ENCODE data around the gene ACAP1.

ACAP1 gene

GRCh38 chr17:7380321-7380720 is 44.0 kb downstream of the ACAP1 start:
- DNase-seq (ENCODE audit: low read depth, low spot score), result no peak
- Histone ChIP-seq H3K9me3 (ENCODE audit: low read depth, low read length) (no peaks in the 10 kb centered on the region), H3K4me3 (no peak overlapping the region), H3K9ac (ENCODE audit: insufficient read length) (no peak overlapping the region), H3K27ac (no peak overlapping the region), H3K36me3 (ENCODE audit: insufficient read depth, low read length) (no peaks in the 10 kb centered on the region)
- no peak for TF ChIP-seq FOXP2 (optimal IDR thresholded peaks at IDR 0.05; ENCODE audit: control extremely low read depth, extremely low read length, insufficient read depth)
- no peak for TF ChIP-seq EZH2 (IDR thresholded peaks at IDR 0.05)
- no peak for TF ChIP-seq POLR2AphosphoS5 (IDR thresholded peaks at IDR 0.05; ENCODE audit: borderline replicate concordance, low read depth, low read length)

GRCh38 chr17:7380855-7381683 is 44.7 kb downstream of the ACAP1 start, which contains the start of gene TNK1:
TSS of gene TNK1 (plus strand) at chr17:7381089. CDS start at chr17:7382927, 1,838 bp downstream.
- H3K9me3 ChIP-seq (ENCODE audit: low read depth, low read length), result no peaks in the 10 kb centered on the region
- no peak within 1 kb of the TSS for H3K9ac ChIP-seq (ENCODE audit: insufficient read length)
- H3K27ac ChIP-seq, result no peak within 1 kb of the TSS
- DNase-seq (ENCODE audit: low read depth, low spot score), result no peak
- no peaks in the 10 kb centered on the region for H3K36me3 ChIP-seq (ENCODE audit: insufficient read depth, low read length)
- TF ChIP-seq FOXP2 (optimal IDR thresholded peaks at IDR 0.05; ENCODE audit: control extremely low read depth, extremely low read length, insufficient read depth) (no peak), POLR2AphosphoS5 (IDR thresholded peaks at IDR 0.05; ENCODE audit: borderline replicate concordance, low read depth, low read length) (no peak), EZH2 (IDR thresholded peaks at IDR 0.05) (no peak)
- no peak within 1 kb of the TSS for H3K4me3 ChIP-seq

GRCh38 chr17:7382901-7383300 is 46.6 kb downstream of the ACAP1 start:
- DNase-seq (ENCODE audit: low read depth, low spot score), result no peak
- no peak for TF ChIP-seq POLR2AphosphoS5 (IDR thresholded peaks at IDR 0.05; ENCODE audit: borderline replicate concordance, low read depth, low read length)
- no peak for TF ChIP-seq EZH2 (IDR thresholded peaks at IDR 0.05)
- TF ChIP-seq FOXP2 (optimal IDR thresholded peaks at IDR 0.05; ENCODE audit: control extremely low read depth, extremely low read length, insufficient read depth), result no peak
- H3K27ac ChIP-seq, result no peak overlapping the region
- H3K4me3 ChIP-seq, result no peak overlapping the region
- no peaks in the 10 kb centered on the region for H3K36me3 ChIP-seq (ENCODE audit: insufficient read depth, low read length)
- no peaks in the 10 kb centered on the region for H3K9me3 ChIP-seq (ENCODE audit: low read depth, low read length)
- H3K9ac ChIP-seq (ENCODE audit: insufficient read length), result no peak overlapping the region

GRCh38 chr17:7383371-7383741 is 47.0 kb downstream of the ACAP1 start:
- no peaks in the 10 kb centered on the region for H3K9me3 ChIP-seq (ENCODE audit: low read depth, low read length)
- DNase-seq (ENCODE audit: low read depth, low spot score), result no peak
- no peak overlapping the region for H3K27ac ChIP-seq
- no peak overlapping the region for H3K9ac ChIP-seq (ENCODE audit: insufficient read length)
- TF ChIP-seq EZH2 (IDR thresholded peaks at IDR 0.05), result no peak
- TF ChIP-seq FOXP2 (optimal IDR thresholded peaks at IDR 0.05; ENCODE audit: control extremely low read depth, extremely low read length, insufficient read depth), result no peak
- TF ChIP-seq POLR2AphosphoS5 (IDR thresholded peaks at IDR 0.05; ENCODE audit: borderline replicate concordance, low read depth, low read length), result no peak
- H3K4me3 ChIP-seq, result peak overlapping the region; percentile 79; the same call in 1 of the 2 replicates
- H3K36me3 ChIP-seq (ENCODE audit: insufficient read depth, low read length), result no peaks in the 10 kb centered on the region

GRCh38 chr17:7383742-7384488 is 47.6 kb downstream of the ACAP1 start:
- no peak for DNase-seq (ENCODE audit: low read depth, low spot score)
- H3K9me3 ChIP-seq (ENCODE audit: low read depth, low read length), result no peaks in the 10 kb centered on the region
- no peaks in the 10 kb centered on the region for H3K36me3 ChIP-seq (ENCODE audit: insufficient read depth, low read length)
- H3K4me3 ChIP-seq, result peak overlapping the region; percentile 79
- TF ChIP-seq EZH2 (IDR thresholded peaks at IDR 0.05) (no peak), POLR2AphosphoS5 (IDR thresholded peaks at IDR 0.05; ENCODE audit: borderline replicate concordance, low read depth, low read length) (peak; percentile 28; the same call in 1 of the 2 replicates), FOXP2 (optimal IDR thresholded peaks at IDR 0.05; ENCODE audit: control extremely low read depth, extremely low read length, insufficient read depth) (no peak)
- H3K27ac ChIP-seq, result no peak overlapping the region
- peak overlapping the region; percentile 63 for H3K9ac ChIP-seq (ENCODE audit: insufficient read length)

- Histone ChIP-seq H3K27ac (no peak overlapping the region), H3K36me3 (ENCODE audit: insufficient read depth, low read length) (no peaks in the 10 kb centered on the region), H3K9me3 (ENCODE audit: low read depth, low read length) (no peaks in the 10 kb centered on the region), H3K9ac (ENCODE audit: insufficient read length) (no peak overlapping the region), H3K4me3 (peak overlapping the region; percentile 79)
- TF ChIP-seq EZH2 (IDR thresholded peaks at IDR 0.05) (no peak), POLR2AphosphoS5 (IDR thresholded peaks at IDR 0.05; ENCODE audit: borderline replicate concordance, low read depth, low read length) (no peak), FOXP2 (optimal IDR thresholded peaks at IDR 0.05; ENCODE audit: control extremely low read depth, extremely low read length, insufficient read depth) (no peak)
- DNase-seq (ENCODE audit: low read depth, low spot score), result no peak
These were observed 48.3 kb downstream of the ACAP1 start for GRCh38 chr17:7384489-7385081.

GRCh38 chr17:7388856-7389255 is 52.5 kb downstream of the ACAP1 start:
- no peak overlapping the region for H3K9ac ChIP-seq (ENCODE audit: insufficient read length)
- TF ChIP-seq EZH2 (IDR thresholded peaks at IDR 0.05) (no peak), POLR2AphosphoS5 (IDR thresholded peaks at IDR 0.05; ENCODE audit: borderline replicate concordance, low read depth, low read length) (no peak), FOXP2 (optimal IDR thresholded peaks at IDR 0.05; ENCODE audit: control extremely low read depth, extremely low read length, insufficient read depth) (no peak)
- no peaks in the 10 kb centered on the region for H3K36me3 ChIP-seq (ENCODE audit: insufficient read depth, low read length)
- H3K27ac ChIP-seq, result no peak overlapping the region
- H3K4me3 ChIP-seq, result no peak overlapping the region
- no peaks in the 10 kb centered on the region for H3K9me3 ChIP-seq (ENCODE audit: low read depth, low read length)
- no peak for DNase-seq (ENCODE audit: low read depth, low spot score)

Measured in SK-N-MC (cell line).